Measurements from ENCODE around the gene GPR160.

DNA sequence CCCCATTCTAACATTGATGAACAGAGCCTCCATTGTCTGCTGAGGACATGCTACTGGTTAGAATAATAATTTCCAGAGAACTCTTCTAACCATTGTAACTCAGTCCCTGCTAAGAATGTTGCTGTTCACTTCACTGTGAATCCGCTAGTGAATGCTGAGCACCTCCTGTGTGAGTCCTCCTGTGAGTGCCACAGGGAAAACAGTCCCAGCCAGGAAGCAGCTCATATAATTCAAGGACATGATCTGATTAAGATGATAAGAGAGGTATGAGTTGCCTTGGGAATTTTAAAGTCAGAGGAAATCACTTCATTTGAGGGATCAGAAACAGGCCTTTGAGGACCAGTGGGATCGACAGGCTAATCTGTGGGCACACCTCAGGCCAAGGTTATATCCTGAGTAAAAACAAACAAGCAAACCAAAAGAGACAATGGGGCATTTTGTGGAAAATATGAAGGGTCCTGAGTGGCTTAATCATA lies 33.9 kb upstream of the GPR160 start:
- TF ChIP-seq ZNF274 (IDR thresholded peaks at IDR 0.05; ENCODE audit: low read depth, low read length), result no peak
- TF ChIP-seq SUZ12 (IDR thresholded peaks at IDR 0.05; ENCODE audit: extremely low read depth, insufficient read depth, insufficient read length), result no peak

All from NT2/D1 (cell line).